ENCODE data around the gene ZBTB7C. TPM values are rescaled to one million over a fixed set of nuclear protein-coding genes. Genes with fewer than 3 reads are reported as not detected.

Gene ZBTB7C
- total RNA-seq, 1 donor from 2014 or later: 0.61 TPM

GRCh38 chr18:48219810-48220499 is 189.2 kb downstream of the ZBTB7C start:
- H3K4me3 Mint-ChIP-seq: no peak overlapping the region
- DNase-seq (ENCODE audit: low read depth, low spot score): no peak
- no peaks in the 10 kb centered on the region for H3K4me1 Mint-ChIP-seq
- H3K27me3 Mint-ChIP-seq (ENCODE audit: low read depth): no peaks in the 10 kb centered on the region
- TF ChIP-seq CTCF (conservative IDR thresholded peaks at IDR 0.05): no peak
- no peaks in the 10 kb centered on the region for H3K36me3 Mint-ChIP-seq (ENCODE audit: low read depth)
- H3K27ac Mint-ChIP-seq (ENCODE audit: unreplicated experiment): peak overlapping the region; percentile 78
- H3K9me3 Mint-ChIP-seq: no peaks in the 10 kb centered on the region

- no peak overlapping the region for H3K4me3 Mint-ChIP-seq
- H3K9me3 Mint-ChIP-seq: no peaks in the 10 kb centered on the region
- peak overlapping the region; percentile 78 for H3K27ac Mint-ChIP-seq (ENCODE audit: unreplicated experiment)
- H3K27me3 Mint-ChIP-seq (ENCODE audit: low read depth): no peaks in the 10 kb centered on the region
- no peak for DNase-seq (ENCODE audit: low read depth, low spot score)
- TF ChIP-seq CTCF (conservative IDR thresholded peaks at IDR 0.05): no peak
- no peaks in the 10 kb centered on the region for H3K4me1 Mint-ChIP-seq
- no peaks in the 10 kb centered on the region for H3K36me3 Mint-ChIP-seq (ENCODE audit: low read depth)
Measured at GRCh38 chr18:48219037-48219809, 190.0 kb downstream of the ZBTB7C start.

- Mint-ChIP-seq H3K4me3 (no peak overlapping the region), H3K9me3 (peaks cover 2% of the 10 kb centered on the region), H3K27ac (ENCODE audit: unreplicated experiment) (no peak overlapping the region), H3K27me3 (ENCODE audit: low read depth) (no peaks in the 10 kb centered on the region), H3K4me1 (no peaks in the 10 kb centered on the region), H3K36me3 (ENCODE audit: low read depth) (peaks cover 3% of the 10 kb centered on the region)
- no peak for DNase-seq (ENCODE audit: low read depth, low spot score)
- TF ChIP-seq CTCF (conservative IDR thresholded peaks at IDR 0.05): no peak
Measured at GRCh38 chr18:48218285-48219022, 190.7 kb downstream of the ZBTB7C start.

- Mint-ChIP-seq H3K4me1 (no peaks in the 10 kb centered on the region), H3K36me3 (ENCODE audit: low read depth) (peaks cover 7% of the 10 kb centered on the region), H3K27me3 (ENCODE audit: low read depth) (no peaks in the 10 kb centered on the region), H3K9me3 (peaks cover 2% of the 10 kb centered on the region), H3K27ac (ENCODE audit: unreplicated experiment) (no peak overlapping the region), H3K4me3 (no peak overlapping the region)
- TF ChIP-seq CTCF (conservative IDR thresholded peaks at IDR 0.05): no peak
- DNase-seq (ENCODE audit: low read depth, low spot score): no peak
Measured at GRCh38 chr18:48217258-48218250, 191.6 kb downstream of the ZBTB7C start.

Measured in neural crest cell (in vitro differentiated cells).